Mononuclear cell (primary cell): ENCODE data around the gene LTN1. TPM values are rescaled to one million over a fixed set of nuclear protein-coding genes. Genes with fewer than 3 reads are reported as not detected.
"Not testable (repeated sequence)": the region's sequence is repeated elsewhere in the genome, so short reads cannot be mapped to it uniquely, and the experiment has no call there.

Source experiments
- H3K27me3 ChIP-seq: 2 replicates; pipeline ENCODE4 v1.6.0; 2011; ENCODE audit warnings: low read length, control low read depth; ENCODE audit not compliant: insufficient read depth
- H3K4me1 ChIP-seq: 2 replicates; pipeline ENCODE4 v1.5.1; 2011; ENCODE audit warnings: mild to moderate bottlenecking, low read length, control low read depth; ENCODE audit not compliant: insufficient read depth
- H3K4me3 ChIP-seq: 2 replicates; pipeline ENCODE4 v1.5.1; 2011; ENCODE audit warnings: mild to moderate bottlenecking, low read length, moderate library complexity
- H3K9me3 ChIP-seq: 2 replicates; pipeline ENCODE4 v1.5.1; 2011; ENCODE audit warnings: low read depth, mild to moderate bottlenecking, control low read depth, low read length
- total RNA-seq: library from RNA; depleted of rRNA; stranded (reverse); fragments of >200 nt; gene quantifications from one replicate; pipeline ENCODE4 v1.2.3, GENCODE V29; 2012

The LTN1 gene
- total RNA-seq, 1 donor, result 37.4 TPM

DNA sequence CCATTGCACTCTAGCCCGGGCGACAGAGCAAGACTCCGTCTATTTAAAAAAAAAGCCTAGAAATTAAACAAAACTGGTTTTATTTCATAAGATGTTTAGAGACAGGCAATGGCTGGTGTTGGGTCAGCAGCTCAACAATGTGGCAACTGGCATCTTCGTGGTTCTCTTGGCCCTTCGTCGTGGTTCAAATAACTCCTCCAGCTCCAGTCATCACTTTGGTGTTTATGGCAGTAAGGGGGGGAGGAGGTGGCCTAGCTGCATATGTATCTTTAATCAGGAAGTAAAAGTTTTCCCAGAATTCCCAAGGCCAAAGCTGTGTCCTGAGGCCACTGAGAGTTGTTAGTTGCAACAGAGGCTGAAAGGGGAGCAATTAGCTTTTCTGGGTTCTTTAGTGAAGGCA lies 13.0 kb upstream of the LTN1 start:
- H3K27me3 ChIP-seq, result no peaks in the 10 kb centered on the region
- no peaks in the 10 kb centered on the region for H3K9me3 ChIP-seq
- no peak overlapping the region for H3K4me3 ChIP-seq
- peaks cover 11% of the 10 kb centered on the region for H3K4me1 ChIP-seq

DNA sequence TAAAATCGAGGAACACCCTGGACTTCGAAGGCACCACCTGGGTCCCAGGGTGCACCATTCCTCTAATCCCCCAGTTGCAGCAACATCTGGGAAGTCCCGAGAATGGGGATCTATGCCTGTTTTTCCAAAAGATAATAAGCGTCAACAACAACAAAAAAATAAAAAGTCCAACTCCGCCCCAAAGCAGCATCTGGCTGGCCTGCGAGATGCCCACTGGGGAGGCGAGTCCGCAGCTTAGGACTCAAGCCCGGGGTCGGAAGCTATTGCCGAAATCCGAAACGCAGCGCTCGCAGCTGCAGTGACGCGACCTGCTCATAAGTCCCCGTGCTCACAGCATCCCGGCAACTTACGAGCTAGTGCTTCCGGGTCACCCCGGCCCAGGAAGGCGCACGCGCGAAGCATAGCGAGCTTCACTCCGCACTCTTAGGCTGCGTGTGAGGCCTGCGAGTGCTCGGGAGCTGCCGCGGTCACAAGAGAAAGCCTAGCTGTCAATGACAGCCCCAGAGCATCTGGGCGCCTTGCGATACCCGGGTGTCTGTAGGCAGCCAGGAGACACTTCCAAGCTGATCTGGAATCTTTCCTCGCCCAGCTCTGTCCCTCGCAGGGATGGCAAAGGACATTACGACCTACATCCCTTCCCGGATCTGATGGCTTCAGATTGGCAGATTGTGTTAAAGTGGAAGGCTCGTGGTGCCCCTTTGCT lies 9.9 kb upstream of the LTN1 start:
- peak overlapping the region; percentile 79 for H3K4me3 ChIP-seq
- H3K4me1 ChIP-seq, result peaks cover 11% of the 10 kb centered on the region
- H3K27me3 ChIP-seq, result no peaks in the 10 kb centered on the region
- no peaks in the 10 kb centered on the region for H3K9me3 ChIP-seq

DNA sequence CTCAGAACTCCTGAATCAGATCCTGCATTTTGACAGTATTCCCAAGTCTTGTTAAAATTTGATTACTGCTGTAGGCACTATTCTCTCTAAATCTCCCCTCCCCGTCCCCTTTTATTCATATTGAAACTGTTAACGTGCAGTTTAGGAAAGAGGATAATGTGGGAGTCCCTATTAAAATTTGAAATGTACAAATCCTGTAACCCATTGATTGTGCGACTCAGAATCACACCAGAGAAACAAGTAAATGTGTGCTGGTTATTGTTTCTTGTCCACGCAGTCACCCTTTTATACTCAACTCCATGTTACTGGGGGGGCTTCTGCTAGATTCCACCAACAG lies 584 bp upstream of the LTN1 start:
- peaks cover 26% of the 10 kb centered on the region for H3K4me1 ChIP-seq
- no peaks in the 10 kb centered on the region for H3K9me3 ChIP-seq
- no peaks in the 10 kb centered on the region for H3K27me3 ChIP-seq
- H3K4me3 ChIP-seq, result peak overlapping the region; percentile 98

DNA sequence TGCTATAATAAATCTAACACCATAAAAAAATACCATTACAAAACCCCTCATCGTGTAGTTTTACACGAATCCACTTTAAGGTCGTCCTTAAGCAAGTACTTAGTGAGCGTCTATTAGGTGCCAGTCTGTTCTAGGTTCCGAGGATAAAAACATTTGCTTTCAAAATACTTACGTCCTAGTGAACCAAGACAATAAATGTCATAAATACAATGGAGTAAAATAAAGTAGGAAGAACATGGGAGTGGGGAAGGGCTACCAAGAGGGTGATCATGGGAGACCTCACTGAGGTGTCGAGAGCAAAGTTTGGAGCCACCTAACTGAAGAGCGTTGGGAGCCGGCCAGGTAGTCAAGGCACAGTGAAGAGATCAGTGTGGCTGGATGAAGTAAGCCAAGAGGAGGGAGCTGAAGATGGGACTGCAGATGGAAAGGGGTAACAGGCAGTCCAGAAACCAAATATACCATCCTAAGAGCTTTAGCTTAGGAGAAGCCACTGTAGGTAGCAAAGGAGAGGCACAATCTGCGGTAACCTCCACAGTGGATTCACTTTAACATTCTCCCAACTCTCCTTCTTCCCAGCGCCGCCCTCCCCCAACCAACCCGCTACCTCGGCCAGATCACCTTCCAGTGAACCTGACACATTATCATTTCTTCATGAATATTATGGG lies 684 bp downstream of the LTN1 start:
- H3K9me3 ChIP-seq, result no peaks in the 10 kb centered on the region
- H3K4me3 ChIP-seq, result peak overlapping the region; percentile 98
- no peaks in the 10 kb centered on the region for H3K27me3 ChIP-seq
- peaks cover 26% of the 10 kb centered on the region for H3K4me1 ChIP-seq

DNA sequence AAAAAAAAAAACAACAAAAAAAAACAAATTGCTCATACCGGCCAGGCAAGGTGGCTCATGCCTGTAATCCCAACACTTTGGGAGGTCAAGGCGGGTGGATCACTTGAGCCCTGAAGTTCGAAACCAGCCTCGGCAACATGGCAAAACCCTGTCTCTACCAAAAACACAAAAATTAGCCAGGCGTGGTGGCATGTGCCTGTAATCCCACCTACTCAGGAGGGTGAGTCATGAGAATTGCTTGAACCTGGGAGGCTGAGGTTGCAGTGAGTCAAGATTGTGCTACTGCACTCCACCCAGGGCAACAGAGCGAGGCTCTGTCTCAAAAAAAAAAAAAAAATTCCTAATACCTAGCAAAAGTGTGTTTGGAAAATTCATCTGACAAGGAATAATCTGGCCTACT lies 4.5 kb downstream of the LTN1 start:
- H3K9me3 ChIP-seq, H3K4me3 ChIP-seq, H3K27me3 ChIP-seq: not testable (repeated sequence)
- H3K4me1 ChIP-seq, result peaks cover 22% of the 10 kb centered on the region

DNA sequence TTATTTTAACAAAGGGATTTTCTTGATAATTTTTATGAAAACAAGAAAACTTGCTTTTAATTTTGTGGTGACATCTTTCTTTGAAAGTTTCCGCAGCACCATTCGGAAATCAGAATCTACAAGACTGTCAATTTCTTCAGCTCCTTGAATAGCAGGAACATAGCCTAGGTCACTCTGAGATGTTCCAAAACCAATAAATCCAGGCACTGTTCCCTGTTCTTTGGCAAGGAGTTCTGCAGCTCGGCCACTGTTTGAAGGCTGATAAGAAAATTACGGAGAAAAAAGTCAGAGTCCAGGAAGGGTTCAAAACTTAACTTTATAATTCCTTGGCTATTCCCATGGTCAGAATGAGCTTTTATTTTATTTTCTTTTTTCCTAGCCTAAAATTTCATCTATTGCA lies 6.0 kb downstream of the LTN1 start:
- Histone ChIP-seq H3K4me3 (no peak overlapping the region), H3K27me3 (no peaks in the 10 kb centered on the region), H3K9me3 (no peaks in the 10 kb centered on the region), H3K4me1 (peaks cover 13% of the 10 kb centered on the region)

DNA sequence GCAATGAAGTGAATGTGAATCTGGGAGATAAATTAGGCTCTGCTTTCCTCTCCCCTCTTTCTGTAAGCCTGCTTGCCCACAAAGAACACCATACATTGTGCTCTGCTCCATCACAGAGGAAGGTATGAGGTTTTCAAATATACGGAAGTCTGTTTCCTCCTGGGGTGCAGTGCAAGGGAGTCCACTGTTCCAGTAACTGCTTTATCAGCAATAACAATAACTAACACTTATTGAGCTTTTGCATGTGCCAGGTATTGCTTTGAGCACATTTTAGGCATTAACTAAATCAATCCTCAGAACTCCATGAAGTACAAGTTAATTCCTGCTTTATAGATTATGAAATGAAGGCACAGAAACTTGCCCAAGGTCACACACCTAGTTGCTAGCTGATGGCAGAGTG lies 10.0 kb downstream of the LTN1 start:
- Histone ChIP-seq H3K4me3 (no peak overlapping the region), H3K27me3 (no peaks in the 10 kb centered on the region), H3K9me3 (no peaks in the 10 kb centered on the region), H3K4me1 (no peaks in the 10 kb centered on the region)

DNA sequence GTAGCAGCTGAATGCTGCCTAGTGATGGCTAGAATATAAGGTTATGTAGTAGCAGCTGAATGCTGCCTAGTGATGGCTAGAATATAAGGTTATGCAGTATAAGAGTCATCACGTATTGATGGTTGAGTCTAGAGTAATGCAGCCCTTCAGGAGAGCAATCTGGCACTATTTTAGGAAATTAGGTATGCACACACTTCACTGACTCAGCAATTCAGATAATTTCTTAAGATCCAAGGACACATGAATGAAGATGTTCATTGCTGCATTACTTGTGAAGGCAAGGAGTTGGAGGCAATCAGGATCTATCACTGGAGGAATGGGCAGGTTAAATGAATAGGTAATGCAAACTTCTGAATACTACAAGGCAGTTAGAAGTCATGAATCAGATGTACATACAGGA lies 13.6 kb downstream of the LTN1 start:
- Histone ChIP-seq H3K27me3 (no peaks in the 10 kb centered on the region), H3K4me3 (no peak overlapping the region), H3K9me3 (no peaks in the 10 kb centered on the region), H3K4me1 (no peaks in the 10 kb centered on the region)

DNA sequence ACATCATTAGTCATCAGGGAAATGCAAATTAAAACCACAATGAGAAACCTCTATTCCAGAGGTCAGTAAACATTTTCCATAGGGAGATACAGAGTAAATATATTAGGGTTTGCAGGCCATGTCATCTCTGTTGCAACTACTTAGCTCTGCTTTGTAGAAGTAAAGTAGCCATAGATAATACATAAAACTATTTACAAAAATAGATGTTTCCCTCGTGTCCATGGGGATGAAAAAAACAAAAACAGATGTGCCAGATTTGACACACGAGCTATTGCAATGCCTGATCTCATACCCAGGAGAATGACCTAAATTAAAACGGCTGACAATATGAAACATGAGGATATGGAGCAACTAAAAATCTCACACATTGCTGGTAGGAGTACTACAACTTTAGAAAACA lies 17.3 kb downstream of the LTN1 start:
- Histone ChIP-seq H3K4me3 (no peak overlapping the region), H3K9me3 (no peaks in the 10 kb centered on the region), H3K27me3 (no peaks in the 10 kb centered on the region), H3K4me1 (no peaks in the 10 kb centered on the region)

DNA sequence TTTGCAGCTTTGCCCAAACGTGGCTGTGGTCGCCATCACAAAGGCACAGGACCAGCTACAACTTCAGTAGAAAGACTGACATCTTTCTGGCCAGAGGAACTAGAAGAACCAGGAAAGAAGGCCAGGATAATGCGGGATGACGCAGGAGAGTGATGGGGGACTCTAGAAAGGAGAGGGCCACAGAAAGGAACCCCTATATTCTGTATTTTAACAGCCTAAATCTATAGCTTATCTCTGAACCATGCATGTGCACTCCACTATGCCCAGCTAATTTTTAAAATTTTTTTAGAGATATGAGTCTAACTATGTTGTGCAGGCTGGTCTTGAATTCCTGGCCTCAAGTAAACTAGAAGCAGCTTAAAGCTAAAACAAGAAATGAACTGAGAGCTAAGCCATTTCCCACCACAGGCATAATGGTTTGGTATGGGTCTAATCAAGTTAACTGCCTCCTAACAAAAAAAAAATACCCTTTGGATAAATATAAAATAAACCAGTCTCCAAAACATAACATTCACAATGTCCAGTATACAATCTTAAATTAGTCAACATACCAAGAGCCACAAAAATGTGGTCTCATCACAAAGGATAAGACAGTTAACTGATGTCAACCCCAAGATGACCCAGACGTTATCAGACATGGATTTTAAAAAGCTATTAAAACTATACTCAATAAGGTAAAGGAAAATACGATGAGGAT lies 18.0 kb downstream of the LTN1 start:
- Histone ChIP-seq H3K4me1 (no peaks in the 10 kb centered on the region), H3K27me3 (no peaks in the 10 kb centered on the region), H3K4me3 (no peak overlapping the region), H3K9me3 (no peaks in the 10 kb centered on the region)

DNA sequence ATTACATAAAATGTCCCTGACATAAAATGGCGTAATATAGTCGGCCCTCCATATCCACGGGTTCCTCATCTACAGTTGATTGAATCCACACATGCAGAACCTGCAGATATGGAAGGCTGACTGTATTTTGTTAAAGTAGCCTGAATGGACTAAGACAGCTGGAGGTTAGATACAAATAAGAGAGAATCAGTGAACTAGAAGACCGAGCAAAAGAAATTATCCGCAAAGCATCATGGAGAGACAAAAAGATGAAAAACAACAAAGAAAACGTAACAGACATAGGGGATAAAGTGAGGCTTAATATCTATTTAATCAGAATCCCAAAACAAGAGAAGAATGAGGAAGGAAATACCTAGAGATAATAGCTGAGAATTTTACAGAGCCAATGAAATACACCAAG lies 20.3 kb downstream of the LTN1 start:
- Histone ChIP-seq H3K4me1 (no peaks in the 10 kb centered on the region), H3K27me3 (no peaks in the 10 kb centered on the region), H3K9me3 (no peaks in the 10 kb centered on the region), H3K4me3 (no peak overlapping the region)

DNA sequence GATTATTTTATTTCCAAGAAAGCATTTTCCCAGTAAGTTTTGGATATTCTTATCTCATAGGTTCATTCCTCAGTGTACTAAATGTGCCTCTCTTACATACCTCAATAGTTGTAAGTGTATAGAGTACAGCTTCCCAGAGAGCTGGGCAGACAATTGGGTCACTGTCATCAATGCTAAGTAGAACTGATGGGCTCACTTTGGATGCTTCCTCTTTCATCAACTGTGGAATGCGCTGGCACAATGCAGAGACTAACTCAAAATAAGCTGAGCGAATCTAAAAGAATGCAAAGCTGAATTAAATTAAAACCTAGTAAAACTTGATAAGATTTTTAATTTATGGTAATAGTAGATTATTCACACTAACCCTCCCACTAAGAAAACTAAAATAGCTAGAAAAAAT lies 21.5 kb downstream of the LTN1 start:
- Histone ChIP-seq H3K27me3 (no peaks in the 10 kb centered on the region), H3K9me3 (no peaks in the 10 kb centered on the region), H3K4me1 (no peaks in the 10 kb centered on the region), H3K4me3 (no peak overlapping the region)

DNA sequence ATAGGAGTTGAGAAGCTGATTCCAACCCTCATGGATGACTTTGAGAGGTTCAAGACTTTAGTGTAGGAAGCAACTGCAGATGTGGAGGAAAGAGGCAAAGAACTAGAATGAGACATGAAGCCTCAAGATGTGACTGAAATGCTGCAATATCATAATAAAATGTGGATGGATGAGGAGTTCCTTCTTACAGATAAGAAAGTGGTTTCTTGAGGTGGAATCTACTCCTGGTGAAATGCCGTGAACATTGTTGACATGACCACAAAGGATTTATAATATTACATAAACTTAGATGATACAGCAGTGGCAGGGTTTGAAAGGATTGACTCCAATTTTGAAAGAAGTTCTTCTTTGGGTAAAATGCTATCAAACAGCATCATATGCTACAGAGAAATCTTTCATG lies 28.8 kb downstream of the LTN1 start:
- Histone ChIP-seq H3K4me3 (no peak overlapping the region), H3K9me3 (no peaks in the 10 kb centered on the region), H3K27me3 (no peaks in the 10 kb centered on the region), H3K4me1 (no peaks in the 10 kb centered on the region)

DNA sequence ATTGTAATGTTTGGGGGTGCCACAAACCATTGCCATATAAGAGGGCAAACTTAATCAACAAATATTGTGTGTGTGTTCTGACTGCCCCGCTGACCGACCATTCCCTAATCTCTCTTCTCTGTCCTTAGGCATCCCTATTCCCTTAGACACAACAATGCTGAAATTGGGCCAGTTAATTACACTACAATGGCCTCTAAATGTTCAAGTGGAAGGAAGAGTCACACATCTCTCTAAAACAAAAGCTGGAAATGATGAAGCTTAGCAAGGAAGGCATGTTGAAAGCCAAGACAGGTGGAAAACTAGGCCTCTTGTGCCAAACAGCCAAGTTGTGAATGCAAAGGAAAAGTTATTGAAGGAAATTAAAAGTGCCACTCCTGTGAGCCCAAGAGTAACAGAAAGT lies 30.2 kb downstream of the LTN1 start:
- H3K4me3 ChIP-seq, result no peak overlapping the region
- H3K4me1 ChIP-seq, result no peaks in the 10 kb centered on the region
- H3K9me3 ChIP-seq, result no peaks in the 10 kb centered on the region
- H3K27me3 ChIP-seq, result no peaks in the 10 kb centered on the region

DNA sequence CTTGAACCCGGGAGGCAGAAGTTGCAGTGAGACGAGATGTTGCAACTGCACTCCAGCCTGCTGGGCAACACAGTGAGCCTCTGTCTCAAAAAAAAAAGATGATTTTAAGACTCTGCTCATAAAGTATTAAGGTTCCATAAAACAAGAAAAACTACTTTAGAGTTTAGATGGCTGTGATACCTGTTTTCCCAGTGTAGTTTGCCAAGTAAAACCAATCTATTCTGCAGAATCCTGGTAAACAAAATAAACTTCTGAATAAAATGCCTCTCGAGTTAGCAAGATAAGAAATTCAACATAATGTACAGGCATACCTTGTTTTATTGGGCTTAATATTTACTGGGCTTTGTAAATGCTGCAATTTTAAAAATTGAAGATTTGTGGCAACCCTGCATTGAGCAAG lies 30.8 kb downstream of the LTN1 start:
- no peaks in the 10 kb centered on the region for H3K4me1 ChIP-seq
- H3K27me3 ChIP-seq, result no peaks in the 10 kb centered on the region
- H3K4me3 ChIP-seq, result no peak overlapping the region
- no peaks in the 10 kb centered on the region for H3K9me3 ChIP-seq

DNA sequence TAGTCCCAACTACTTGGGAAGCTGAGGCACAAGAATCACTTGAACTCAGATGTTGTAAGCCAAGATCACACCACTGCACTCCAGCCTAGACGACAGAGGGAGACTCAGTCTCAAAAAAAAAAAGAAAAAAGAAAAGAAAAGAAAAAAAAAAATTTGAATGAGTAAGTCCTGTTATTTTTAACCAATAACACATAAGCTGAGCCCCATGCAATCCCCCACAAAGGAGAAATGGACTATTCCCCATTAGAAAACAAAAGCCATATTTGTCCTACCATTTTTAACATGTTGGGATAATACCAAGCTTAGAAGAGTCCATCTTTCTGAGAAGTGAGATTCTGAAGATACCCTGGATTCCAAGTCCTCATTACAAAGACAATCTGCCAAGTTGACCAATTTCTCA lies 32.4 kb downstream of the LTN1 start:
- Histone ChIP-seq H3K4me3 (no peak overlapping the region), H3K9me3 (no peaks in the 10 kb centered on the region), H3K27me3 (no peaks in the 10 kb centered on the region), H3K4me1 (no peaks in the 10 kb centered on the region)
